DND-41 (cell line): Measurements from ENCODE around the gene NPB.

Source experiments
- ATAC-seq: fragments of 200-7000 bp; cut with Tn5 transposase; 3 replicates; pipeline ENCODE4 v1.9.1; 2021; ENCODE audit warnings: low read depth; ENCODE audit not compliant: insufficient read depth
- DNase-seq: peaks from one replicate; pipeline ENCODE4 v3.0.0-alpha.2; 2020
- H2AFZ ChIP-seq: 2 replicates; pipeline ENCODE4 v1.6.0; 2012; ENCODE audit warnings: low read depth, low read length
- H3K27ac ChIP-seq: 2 replicates; pipeline ENCODE4 v1.5.1; 2012; ENCODE audit warnings: low read length, inconsistent platforms
- H3K27me3 ChIP-seq: fragments of 200-600 bp; sonication (generic); 2 replicates; pipeline ENCODE4 v1.6.0; 2012; ENCODE audit warnings: low read length, mild to moderate bottlenecking, inconsistent platforms; ENCODE audit not compliant: insufficient read depth, poor library complexity
- H3K36me3 ChIP-seq: 2 replicates; pipeline ENCODE4 v1.5.1; 2012; ENCODE audit warnings: low read length, inconsistent platforms; ENCODE audit not compliant: insufficient read depth
- H3K4me1 ChIP-seq: 2 replicates; pipeline ENCODE4 v1.5.1; 2012; ENCODE audit warnings: mild to moderate bottlenecking, low read length; ENCODE audit not compliant: insufficient read depth
- H3K4me2 ChIP-seq: 2 replicates; pipeline ENCODE4 v1.6.0; 2012; ENCODE audit warnings: mild to moderate bottlenecking, moderate library complexity, low read length, inconsistent platforms; ENCODE audit not compliant: insufficient read depth
- H3K4me3 ChIP-seq, 2 experiments: fragments of 200-600 bp in 1 of 2; shearing (Covaris generic) in 1 of 2; 2 replicates each; pipeline ENCODE4 v1.5.1; 2012 to 2016; ENCODE audit warnings: inconsistent platforms in 2 of 2, low read length in 2 of 2, mild to moderate bottlenecking in 2 of 2, low read depth in 1 of 2, moderate library complexity in 1 of 2
- H3K79me2 ChIP-seq: 2 replicates; pipeline ENCODE4 v1.6.0; 2012; ENCODE audit warnings: low read length, inconsistent platforms; ENCODE audit not compliant: insufficient read depth
- H3K9ac ChIP-seq: 2 replicates; pipeline ENCODE4 v1.6.0; 2012; ENCODE audit warnings: low read depth, mild to moderate bottlenecking, inconsistent platforms, low read length, moderate library complexity
- H3K9me3 ChIP-seq: 2 replicates; pipeline ENCODE4 v1.5.1; 2012; ENCODE audit warnings: low read length, moderate library complexity, mild to moderate bottlenecking, inconsistent platforms; ENCODE audit not compliant: insufficient read depth, severe bottlenecking
- H4K20me1 ChIP-seq: 2 replicates; pipeline ENCODE4 v1.6.0; 2012; ENCODE audit warnings: low read length; ENCODE audit not compliant: insufficient read depth
- EZH2 ChIP-seq: IDR thresholded peaks from 3 replicates; pipeline ENCODE4 v1.6.1; 2012; ENCODE audit warnings: borderline replicate concordance, low read depth, mild to moderate bottlenecking, moderate library complexity, low read length, inconsistent platforms; ENCODE audit not compliant: severe bottlenecking
- TF ChIP-seq, protein P1 (sequence below): IDR thresholded peaks from 2 replicates; pipeline ENCODE4 v1.5.1; 2012; ENCODE audit warnings: borderline replicate concordance, low read length, moderate library complexity, mild to moderate bottlenecking; ENCODE audit not compliant: poor library complexity, severe bottlenecking; ENCODE audit errors: extremely low read depth

The NPB gene

DNA sequence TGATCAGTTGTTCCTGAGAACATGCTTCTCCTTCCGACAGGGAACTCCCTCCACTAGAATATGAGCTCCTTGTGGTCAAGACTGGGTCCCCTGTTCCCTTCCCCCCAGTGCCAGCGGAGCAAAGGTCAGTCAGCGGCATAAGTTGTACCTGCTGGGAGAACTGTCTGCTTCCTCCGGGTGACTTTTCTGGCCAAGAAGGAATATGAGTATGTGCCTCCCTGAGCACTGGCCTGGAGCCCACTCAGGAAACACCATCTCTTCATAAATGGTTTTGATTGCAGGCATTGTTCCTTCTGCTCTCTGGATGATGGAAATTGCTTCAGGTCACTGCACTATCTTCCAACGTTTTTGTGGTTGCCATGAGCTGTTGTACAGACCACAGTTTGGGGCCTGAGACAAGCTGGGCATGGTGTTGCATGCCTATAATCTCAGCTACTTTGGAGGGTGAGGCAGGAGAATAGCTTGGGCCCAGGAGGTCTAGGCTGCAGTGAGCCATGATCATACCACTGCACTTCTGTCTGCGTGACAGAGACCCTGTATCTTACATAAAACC is 38.8 kb upstream of the NPB start:
- Histone ChIP-seq H3K4me2 (peak overlapping the region; percentile 75; the same call in 1 of the 2 replicates), H3K27me3 (peaks cover 3% of the 10 kb centered on the region), H3K36me3 (peaks cover 63% of the 10 kb centered on the region), H3K27ac (no peak overlapping the region), H3K9ac (peak overlapping the region; percentile 14; the same call in 1 of the 2 replicates), H4K20me1 (peaks cover 61% of the 10 kb centered on the region), H3K4me1 (peaks cover 47% of the 10 kb centered on the region), H3K4me3 (no peak overlapping the region), H3K79me2 (peaks cover 64% of the 10 kb centered on the region), H2AFZ (no peak overlapping the region), H3K9me3 (no peaks in the 10 kb centered on the region)
- DNase-seq, result no peak
- no peak for TF ChIP-seq EZH2
- TF ChIP-seq, protein P1, sequence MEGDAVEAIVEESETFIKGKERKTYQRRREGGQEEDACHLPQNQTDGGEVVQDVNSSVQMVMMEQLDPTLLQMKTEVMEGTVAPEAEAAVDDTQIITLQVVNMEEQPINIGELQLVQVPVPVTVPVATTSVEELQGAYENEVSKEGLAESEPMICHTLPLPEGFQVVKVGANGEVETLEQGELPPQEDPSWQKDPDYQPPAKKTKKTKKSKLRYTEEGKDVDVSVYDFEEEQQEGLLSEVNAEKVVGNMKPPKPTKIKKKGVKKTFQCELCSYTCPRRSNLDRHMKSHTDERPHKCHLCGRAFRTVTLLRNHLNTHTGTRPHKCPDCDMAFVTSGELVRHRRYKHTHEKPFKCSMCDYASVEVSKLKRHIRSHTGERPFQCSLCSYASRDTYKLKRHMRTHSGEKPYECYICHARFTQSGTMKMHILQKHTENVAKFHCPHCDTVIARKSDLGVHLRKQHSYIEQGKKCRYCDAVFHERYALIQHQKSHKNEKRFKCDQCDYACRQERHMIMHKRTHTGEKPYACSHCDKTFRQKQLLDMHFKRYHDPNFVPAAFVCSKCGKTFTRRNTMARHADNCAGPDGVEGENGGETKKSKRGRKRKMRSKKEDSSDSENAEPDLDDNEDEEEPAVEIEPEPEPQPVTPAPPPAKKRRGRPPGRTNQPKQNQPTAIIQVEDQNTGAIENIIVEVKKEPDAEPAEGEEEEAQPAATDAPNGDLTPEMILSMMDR, result no peak
- ATAC-seq, result no peak

GRCh38 chr17:81863833-81864768 is 37.9 kb upstream of the NPB start:
- Histone ChIP-seq H3K9me3 (no peaks in the 10 kb centered on the region), H3K27ac (0 out of 2 replicates have a peak overlapping the region, but pooled peaks have one; percentile 11), H3K27me3 (peaks cover 3% of the 10 kb centered on the region), H3K9ac (peak overlapping the region; percentile 13; the same call in 1 of the 2 replicates), H4K20me1 (peaks cover 60% of the 10 kb centered on the region), H3K4me3 (0 out of 4 replicates have a peak overlapping the region, but pooled peaks of 1 of the 2 experiments have one; percentile 6), H3K4me1 (peaks cover 45% of the 10 kb centered on the region), H3K36me3 (peaks cover 63% of the 10 kb centered on the region), H3K4me2 (no peak overlapping the region), H3K79me2 (peaks cover 64% of the 10 kb centered on the region), H2AFZ (no peak overlapping the region)
- ATAC-seq (no peak), DNase-seq (no peak)
- TF ChIP-seq EZH2, result no peak
- TF ChIP-seq, protein P1, result peak; percentile 2

- ATAC-seq, result no peak
- Histone ChIP-seq H3K27ac (no peak overlapping the region), H3K4me3 (no peak overlapping the region), H3K9me3 (no peaks in the 10 kb centered on the region), H3K36me3 (peaks cover 67% of the 10 kb centered on the region), H4K20me1 (peaks cover 65% of the 10 kb centered on the region), H3K9ac (no peak overlapping the region), H3K4me1 (peaks cover 49% of the 10 kb centered on the region), H3K27me3 (peaks cover 3% of the 10 kb centered on the region), H2AFZ (no peak overlapping the region), H3K79me2 (peaks cover 64% of the 10 kb centered on the region), H3K4me2 (no peak overlapping the region)
- no peak for DNase-seq
- no peak for TF ChIP-seq EZH2
- TF ChIP-seq, protein P1, result no peak
Observed at GRCh38 chr17:81865358-81865732, 36.7 kb upstream of the NPB start.
